Fibroblast of pulmonary artery (primary cell): ENCODE data around the gene ARSA.

Source experiments
- DNase-seq: peaks from one replicate; pipeline ENCODE4 v3.0.0-alpha.2; 2010; ENCODE audit warnings: low read depth
- H3K4me3 ChIP-seq: replicated peaks from 2 replicates; pipeline ENCODE4 v1.5.1; 2011; ENCODE audit warnings: low read depth, mild to moderate bottlenecking, control low read depth, low read length, moderate library complexity
- CTCF ChIP-seq: IDR thresholded peaks from 2 replicates; pipeline ENCODE4 v1.5.1; 2011; ENCODE audit warnings: mild to moderate bottlenecking, control low read depth, low read length, inconsistent platforms; ENCODE audit errors: missing control alignments

ARSA gene

DNA sequence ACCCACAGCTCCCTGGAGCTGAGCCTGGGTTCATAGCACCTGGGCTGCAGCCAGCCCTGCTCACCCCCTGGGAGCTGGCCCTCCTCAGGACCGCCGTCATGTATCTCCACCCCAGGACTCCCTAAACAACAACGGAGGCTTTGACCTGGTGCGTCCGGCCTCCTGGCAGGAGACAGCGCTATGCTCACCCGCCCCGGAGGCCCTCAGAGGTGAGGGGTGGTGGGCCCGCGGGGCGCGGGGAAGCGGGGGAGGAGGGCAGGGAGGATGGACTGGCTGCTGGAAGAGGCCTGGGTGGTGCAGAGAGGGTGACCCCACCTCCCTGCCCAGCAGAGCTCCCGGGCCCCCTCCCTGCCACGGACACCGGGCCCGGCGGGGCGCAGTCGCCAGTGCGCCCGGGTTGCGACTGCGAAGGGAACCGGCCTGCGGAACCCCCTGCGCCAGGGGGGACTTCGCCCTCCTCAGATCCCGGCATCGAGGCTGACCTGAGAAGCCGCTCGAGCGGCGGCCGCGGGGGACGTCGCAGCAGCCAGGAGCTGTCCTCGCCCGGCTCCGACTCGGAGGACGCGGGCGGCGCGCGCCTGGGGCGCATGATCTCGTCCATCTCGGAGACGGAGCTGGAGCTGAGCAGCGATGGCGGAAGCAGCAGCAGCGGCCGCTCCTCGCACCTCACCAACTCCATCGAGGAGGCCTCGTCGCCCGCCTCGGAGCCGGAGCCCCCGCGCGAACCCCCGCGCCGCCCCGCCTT is 24.3 kb downstream of the ARSA start:
- H3K4me3 ChIP-seq = no peak overlapping the region
- DNase-seq = no peak
- no peak for TF ChIP-seq CTCF

DNA sequence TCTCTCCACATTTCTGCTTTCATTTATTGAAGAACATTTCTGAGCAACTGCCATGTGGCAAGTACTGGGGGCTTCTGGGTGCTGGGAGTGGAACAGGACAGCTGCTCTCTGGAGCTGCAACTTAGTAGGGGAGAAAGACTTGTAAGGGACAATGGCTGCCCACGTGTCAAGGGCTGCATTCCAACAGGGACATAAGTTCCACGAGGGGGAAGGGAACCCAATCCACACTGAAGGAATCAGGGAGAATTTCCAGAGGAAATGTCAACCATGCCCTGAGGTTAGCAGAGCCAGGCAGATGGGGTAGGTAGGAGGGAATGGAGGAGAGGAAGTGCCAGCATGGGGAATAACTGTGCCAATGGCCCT is 25.6 kb downstream of the ARSA start:
- DNase-seq = no peak
- H3K4me3 ChIP-seq = no peak overlapping the region
- TF ChIP-seq CTCF = no peak

- H3K4me3 ChIP-seq = no peak overlapping the region
- no peak for DNase-seq
- TF ChIP-seq CTCF = no peak
These were observed 26.1 kb downstream of the ARSA start for GRCh38 chr22:50601669-50602337.

DNA sequence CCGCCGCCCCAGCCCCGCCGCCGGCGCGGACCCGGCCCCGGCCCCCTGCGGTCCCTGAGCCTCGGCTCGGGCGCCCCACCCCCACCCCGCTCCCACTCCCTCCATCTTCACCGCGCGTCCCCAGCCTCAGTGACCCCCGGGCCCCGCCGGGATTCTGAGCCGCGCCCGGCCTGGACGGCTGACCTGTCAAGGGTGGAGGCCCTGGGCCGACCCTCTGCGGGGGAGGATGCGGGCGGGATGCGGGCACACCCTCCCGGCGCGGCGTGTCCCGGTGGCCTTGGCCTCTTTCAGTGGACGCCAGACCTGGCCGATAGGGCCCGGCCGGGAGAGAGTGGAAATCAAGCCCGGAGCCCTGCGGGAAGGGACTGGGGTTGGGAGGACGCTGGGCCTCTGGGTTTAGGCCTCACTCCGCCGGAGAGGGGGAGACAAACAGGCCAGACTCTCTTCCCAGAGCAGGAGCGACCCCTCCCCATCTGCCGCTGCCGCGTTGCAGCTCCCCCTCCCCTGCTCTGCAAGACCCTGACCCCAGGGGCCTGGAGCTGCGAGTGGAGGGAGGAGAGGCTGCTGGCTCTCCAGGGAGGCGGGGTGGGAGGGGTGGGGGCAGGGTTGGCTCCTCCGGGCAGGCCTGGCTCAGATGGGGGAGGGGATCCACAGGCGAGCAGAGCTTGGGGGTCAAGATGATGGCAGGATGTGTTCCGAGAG is 26.8 kb downstream of the ARSA start:
- DNase-seq = no peak
- no peak overlapping the region for H3K4me3 ChIP-seq
- TF ChIP-seq CTCF = no peak

GRCh38 chr22:50600538-50600937 is 27.4 kb downstream of the ARSA start, which contains the start of gene MAPK8IP2:
MAPK8IP2 (plus strand) TSS chr22:50600793; CDS start chr22:50600819, 26 bp downstream.
- peak within 1 kb of the TSS; percentile 19 for H3K4me3 ChIP-seq
- TF ChIP-seq CTCF = no peak
- no peak for DNase-seq

DNA sequence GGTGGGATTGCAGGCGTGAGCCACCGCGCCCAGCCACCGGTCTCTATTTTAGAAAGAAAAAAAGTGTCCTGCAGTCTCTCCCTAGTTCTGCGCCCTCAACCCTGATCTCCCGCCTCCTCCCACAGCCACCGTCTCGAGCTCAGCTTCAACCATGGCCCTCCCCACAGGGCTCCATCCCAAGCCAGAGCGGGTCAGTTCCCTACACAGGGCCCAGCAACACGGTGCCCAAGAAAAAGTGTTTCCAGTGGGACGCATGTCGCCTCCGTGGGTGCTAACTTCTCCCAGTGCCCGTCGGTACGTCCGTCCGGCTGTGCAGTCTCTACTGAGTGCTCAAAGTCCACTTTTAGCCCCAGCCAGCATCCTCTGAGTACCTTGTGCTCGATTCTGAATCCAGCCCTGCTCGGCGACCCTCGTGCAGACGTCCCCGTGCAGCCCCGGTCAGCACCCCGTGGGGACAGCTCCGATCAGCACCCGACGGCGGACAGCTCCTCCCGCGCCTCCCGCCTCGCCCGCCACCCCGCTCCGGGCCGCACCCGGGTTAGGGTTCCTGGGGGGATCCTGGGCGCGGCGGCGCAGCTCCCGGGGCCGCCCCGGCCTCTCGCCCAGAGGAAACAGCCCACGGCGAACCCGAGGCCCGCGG is 28.0 kb downstream of the ARSA start:
- no peak for TF ChIP-seq CTCF
- peak; percentile 35 for DNase-seq

More for the DNA sequence above, 28.0 kb downstream of the ARSA start:
- H3K4me3 ChIP-seq = no peak overlapping the region
